Diencephalon (tissue), 1 donor: ENCODE measurements around the gene POMGNT2. TPM values are rescaled to one million over a fixed set of nuclear protein-coding genes. Genes with fewer than 3 reads are reported as not detected.

Experiments used
- total RNA-seq: library from RNA; depleted of rRNA; stranded (reverse); fragments of >200 nt; gene quantifications from one replicate; pipeline ENCODE4 v1.2.3, GENCODE V29; 2014

Gene POMGNT2
- 25.1 TPM for total RNA-seq

GRCh38 chr3:43105596-43106292 is at the start of gene POMGNT2:
Gene POMGNT2, minus strand, starts transcription at chr3:43106079. Its CDS starts 24,648 bp downstream, at chr3:43081431.

Other genes with a start within 250 kb of the POMGNT2 start
- gene CYP8B1, start 230.2 kb downstream of the POMGNT2 start, total RNA-seq, result not detected
- gene ZNF662, start 199.9 kb downstream of the POMGNT2 start, total RNA-seq, result 16.6 TPM
- gene GASK1A, start 126.8 kb downstream of the POMGNT2 start, total RNA-seq, result 9.9 TPM
- 82.6 TPM for gene SNRK, start 180.5 kb upstream of the POMGNT2 start, total RNA-seq